Measurements from ENCODE around the gene SLC44A3.

GRCh38 chr1:94798054-94798453 lies 22.1 kb upstream of the SLC44A3 start:
- no peak for TF ChIP-seq CTCF (CRISPR knock-in tag; IDR thresholded peaks at IDR 0.05)
- no peak for TF ChIP-seq GTF2F1 (IDR thresholded peaks at IDR 0.05; ENCODE audit: low read length)
- no peak for TF ChIP-seq SRF (IDR thresholded peaks at IDR 0.05; ENCODE audit: low read depth, low read length)

Measured in HepG2 (cell line).